IMR-90 (cell line): Measurements from ENCODE around the gene FPR3. TPM values are rescaled to one million over a fixed set of nuclear protein-coding genes. Genes with fewer than 3 reads are reported as not detected.

Experiments used
- ATAC-seq: fragments of 200-7000 bp; cut with Tn5 transposase; 2 replicates; pipeline ENCODE4 v1.9.1; 2020; ENCODE audit warnings: low read depth, mild to moderate bottlenecking, moderate library complexity
- BruUV-seq: library from RNA; stranded (reverse); fragments of 400-500 nt; replicated peaks from 2 replicates; lab custom pipeline; 2021; lab: Mats Ljungman, UMichigan
- CTCF ChIA-PET: fragments of 300-600 bp; formaldehyde crosslinking; extraction: SDS; loops from one replicate; lab custom pipeline; 2021; ENCODE audit warnings: antibody characterized with exemption; lab: Yijun Ruan, JAX
- POLR2A ChIA-PET: fragments of 300-600 bp; sonication (Branson Sonifier 250); formaldehyde crosslinking; loops from one replicate; lab custom pipeline; 2022; ENCODE audit warnings: antibody characterized with exemption; ENCODE audit not compliant: unreplicated experiment; lab: Charles Lee
- DNase-seq: peaks from one replicate; pipeline ENCODE4 v3.0.0; 2013
- H2AFZ ChIP-seq: replicated peaks from 2 replicates; pipeline ENCODE3; 2013; ENCODE audit warnings: low read length, mild to moderate bottlenecking; ENCODE audit not compliant: poor library complexity
- H2AK5ac ChIP-seq: 2 replicates; pipeline ENCODE4 v1.6.1; 2013; ENCODE audit warnings: low read depth, low read length, inconsistent platforms
- H2AK9ac ChIP-seq: replicated peaks from 2 replicates; pipeline ENCODE3; 2013; ENCODE audit warnings: mild to moderate bottlenecking, low read depth, low read length, moderate library complexity; ENCODE audit not compliant: poor library complexity
- H2BK120ac ChIP-seq: 2 replicates; pipeline ENCODE4 v1.6.1; 2013; ENCODE audit warnings: low read depth, low read length, inconsistent platforms
- H2BK15ac ChIP-seq: 3 replicates; pipeline ENCODE4 v1.6.1; 2013; ENCODE audit warnings: low read depth, low read length, inconsistent platforms
- H2BK20ac ChIP-seq: 2 replicates; pipeline ENCODE4 v1.6.1; 2013; ENCODE audit warnings: low read depth, mild to moderate bottlenecking, inconsistent platforms, low read length, moderate library complexity
- H2BK5ac ChIP-seq: 2 replicates; pipeline ENCODE4 v1.6.1; 2013; ENCODE audit warnings: mild to moderate bottlenecking, low read depth, low read length, inconsistent platforms; ENCODE audit not compliant: poor library complexity, severe bottlenecking
- H3K14ac ChIP-seq: replicated peaks from 2 replicates; pipeline ENCODE4 v1.6.1; 2013; ENCODE audit warnings: low read depth, low read length, inconsistent platforms
- H3K18ac ChIP-seq: 2 replicates; pipeline ENCODE4 v1.6.1; 2013; ENCODE audit warnings: low read depth, low read length, control low read depth
- H3K23ac ChIP-seq: 2 replicates; pipeline ENCODE4 v1.6.1; 2013; ENCODE audit warnings: low read depth, low read length, inconsistent platforms
- H3K27ac ChIP-seq: 2 replicates; pipeline ENCODE4 v1.5.1; 2013; ENCODE audit warnings: mild to moderate bottlenecking, control low read depth, low read length; ENCODE audit not compliant: insufficient read depth
- H3K27me3 ChIP-seq: 2 replicates; pipeline ENCODE4 v1.6.1; 2013; ENCODE audit warnings: low read length; ENCODE audit not compliant: control insufficient read depth, insufficient read depth
- H3K36me3 ChIP-seq: 2 replicates; pipeline ENCODE4 v1.6.1; 2013; ENCODE audit warnings: low read length, mixed read lengths; ENCODE audit not compliant: control insufficient read depth, insufficient read depth
- H3K4ac ChIP-seq: 2 replicates; pipeline ENCODE4 v1.6.1; 2013; ENCODE audit warnings: low read depth, low read length, inconsistent platforms
- H3K4me1 ChIP-seq: 2 replicates; pipeline ENCODE4 v1.6.1; 2013; ENCODE audit warnings: low read length, mixed read lengths; ENCODE audit not compliant: control insufficient read depth, insufficient read depth
- H3K4me2 ChIP-seq: 2 replicates; pipeline ENCODE4 v1.6.1; 2013; ENCODE audit warnings: low read depth, mild to moderate bottlenecking, control low read depth, low read length, moderate library complexity
- H3K4me3 ChIP-seq: 2 replicates; pipeline ENCODE4 v1.5.1; 2013; ENCODE audit warnings: low read depth, mild to moderate bottlenecking, control low read depth, low read length, moderate library complexity; ENCODE audit not compliant: insufficient read depth
- H3K56ac ChIP-seq: 2 replicates; pipeline ENCODE4 v1.6.1; 2013; ENCODE audit warnings: low read length, inconsistent platforms; ENCODE audit not compliant: insufficient read depth; ENCODE audit errors: extremely low read depth
- H3K79me1 ChIP-seq, 2 experiments: 2 replicates each; pipeline ENCODE4 v1.6.1; 2013; ENCODE audit warnings: low read length in 2 of 2, inconsistent platforms in 1 of 2, low read depth in 1 of 2
- H3K9ac ChIP-seq: 2 replicates; pipeline ENCODE4 v1.6.1; 2013; ENCODE audit warnings: low read depth, low read length, control low read depth
- H3K9me1 ChIP-seq: 2 replicates; pipeline ENCODE4 v1.6.1; 2013; ENCODE audit warnings: low read length, inconsistent platforms; ENCODE audit not compliant: insufficient read depth
- H3K9me3 ChIP-seq: 2 replicates; pipeline ENCODE4 v1.6.1; 2013; ENCODE audit warnings: low read length; ENCODE audit not compliant: control insufficient read depth, insufficient read depth
- H4K20me1 ChIP-seq: 2 replicates; pipeline ENCODE4 v1.6.1; 2013; ENCODE audit warnings: low read length, inconsistent platforms; ENCODE audit not compliant: insufficient read depth
- H4K5ac ChIP-seq: 2 replicates; pipeline ENCODE4 v1.6.1; 2013; ENCODE audit warnings: mild to moderate bottlenecking, low read depth, low read length, control low read depth
- H4K8ac ChIP-seq, 2 experiments: 2 replicates each; pipeline ENCODE4 v1.6.1; 2013; ENCODE audit warnings: low read depth in 2 of 2, low read length in 2 of 2, control low read depth in 1 of 2, inconsistent platforms in 1 of 2
- H4K91ac ChIP-seq: 2 replicates; pipeline ENCODE4 v1.6.1; 2013; ENCODE audit warnings: low read depth, low read length, inconsistent platforms; ENCODE audit not compliant: insufficient read depth
- MAFK ChIP-seq: IDR thresholded peaks from 2 replicates; pipeline ENCODE4 v1.6.1; 2012; ENCODE audit warnings: low read depth, low read length, improper control_type of control experiment
- SMC3 ChIP-seq: fragments of 150-350 bp; IDR thresholded peaks from 2 replicates; pipeline ENCODE4 v1.6.1; 2016; ENCODE audit warnings: low read depth, mild to moderate bottlenecking, antibody characterized with exemption, low read length, moderate library complexity
- WGBS, 2 experiments: methylation state at CpG; one replicate each; pipeline versions ENCODE4 v1.1.5 to v1.1.7; 2013; ENCODE audit warnings: missing lambda C conversion rate in 2 of 2; ENCODE audit not compliant: insufficient read length in 1 of 2; ENCODE audit errors: extremely low coverage in 2 of 2; 5-methylcytosine and 5-hydroxymethylcytosine counted together
- dilution Hi-C: fragments of 300-500 bp; cut with HindIII; formaldehyde crosslinking; loops from one replicate; pipeline ENCODE4 v1.14.3; 2018; ENCODE audit warnings: low sequenced_read_pairs; ENCODE audit not compliant: unreplicated experiment
- in situ Hi-C: fragments of 300-500 bp; cut with MboI; formaldehyde crosslinking; loops from 3 replicates; pipeline ENCODE4 v1.14.3; 2019; ENCODE audit warnings: low sequenced_read_pairs, inconsistent platforms, mixed read lengths
- intact Hi-C: fragments of 100-400 bp; cut with micrococcal nuclease; formaldehyde crosslinking; loops from 2 replicates; pipeline ENCODE4 v1.10.0; 2022
- polyA plus RNA-seq, 3 experiments: library from polyadenylated mRNA; depleted of rRNA; stranded (reverse); fragments of >200 nt; gene quantifications; 2 replicates each; pipeline ENCODE4 v1.2.3, GENCODE V29; 2012; ENCODE audit warnings: low replicate concordance in 1 of 3
- total RNA-seq: library from RNA; depleted of rRNA; stranded (reverse); fragments of >200 nt; gene quantifications from 2 replicates; pipeline ENCODE4 v1.2.3, GENCODE V29; 2012

Gene FPR3
- total and polyA plus RNA-seq, 2 of the 4 experiments (the other 2 are of a cell fraction): not detected

- no peaks in the 10 kb centered on the region for H3K9me1 ChIP-seq
- CTCF ChIA-PET: no interaction called here
- BruUV-seq: no TSS peak
- no peak overlapping the region for H3K18ac ChIP-seq
- H4K91ac ChIP-seq: no peak overlapping the region
- in situ Hi-C loops (no loop called here), intact Hi-C loops (no loop called here), dilution Hi-C loops (no loop called here)
- 20% methylated on average over 2 of the region's 8 CpGs; no CpG with 5 or more reads in 1 of the 2 experiments for WGBS, 2 experiments
- no peaks in the 10 kb centered on the region; the same call in 1 of the 2 replicates for H3K4me1 ChIP-seq
- H2BK20ac ChIP-seq: no peak overlapping the region
- no peak overlapping the region for H2AFZ ChIP-seq
- H3K27me3 ChIP-seq: no peaks in the 10 kb centered on the region
- H2AK5ac ChIP-seq: no peak overlapping the region
- H3K4me2 ChIP-seq: no peak overlapping the region
- H3K9me3 ChIP-seq: no peaks in the 10 kb centered on the region
- H4K5ac ChIP-seq: no peak overlapping the region
- no peak overlapping the region for H3K14ac ChIP-seq
- no peak overlapping the region for H3K4ac ChIP-seq
- H3K9ac ChIP-seq: no peak overlapping the region
- DNase-seq: no peak
- no peak overlapping the region for H2BK5ac ChIP-seq
- H3K36me3 ChIP-seq: no peaks in the 10 kb centered on the region
- no peak overlapping the region for H3K23ac ChIP-seq
- H3K79me1 ChIP-seq: no peaks in the 10 kb centered on the region
- H2BK15ac ChIP-seq: no peak overlapping the region
- H3K27ac ChIP-seq: no peak overlapping the region
- no peak for ATAC-seq
- no peak overlapping the region for H3K4me3 ChIP-seq
- H3K56ac ChIP-seq: no peak overlapping the region
- H4K8ac ChIP-seq: no peak overlapping the region
- POLR2A ChIA-PET: no interaction called here
- no peaks in the 10 kb centered on the region for H4K20me1 ChIP-seq
- H2AK9ac ChIP-seq: no peak overlapping the region
- no peak overlapping the region for H2BK120ac ChIP-seq
- TF ChIP-seq MAFK (peak; percentile 68), SMC3 (no peak)
Observed at GRCh38 chr19:51808333-51808986, 13.5 kb downstream of the FPR3 start.
